ENCODE measurements around the gene NOL11. TPM values are rescaled to one million over a fixed set of nuclear protein-coding genes. Genes with fewer than 3 reads are reported as not detected.

The NOL11 gene
- total RNA-seq, 1 experiment from 2014 or later, result 38.2 TPM

GRCh38 chr17:67759355-67760171, 41.8 kb downstream of the NOL11 start:
- ChIA-PET POLR2A (ENCODE audit: unreplicated experiment) (no interaction called here), CTCF (no interaction called here)
- no peaks in the 10 kb centered on the region for H3K36me3 ChIP-seq (ENCODE audit: low read depth)
- no peak overlapping the region for H2AFZ ChIP-seq
- no peaks in the 10 kb centered on the region for H3K79me2 ChIP-seq (ENCODE audit: low read depth)
- no peak overlapping the region for H3K27ac ChIP-seq
- peaks cover 12% of the 10 kb centered on the region for H3K9me3 ChIP-seq (ENCODE audit: insufficient read depth, low read depth)
- peaks cover 15% of the 10 kb centered on the region for H3K4me1 ChIP-seq (replicated peaks; ENCODE audit: insufficient read depth)
- no peaks in the 10 kb centered on the region for H3K27me3 ChIP-seq (ENCODE audit: insufficient read depth, low read depth)
- TF ChIP-seq CTCF (conservative IDR thresholded peaks at IDR 0.05) (no peak), EZH2 (IDR thresholded peaks at IDR 0.05; ENCODE audit: low read depth) (no peak)
- no peak for DNase-seq
- H3K9me2 ChIP-seq (ENCODE audit: insufficient read depth), result no peaks in the 10 kb centered on the region
- no peak overlapping the region for H3K4me3 ChIP-seq
- BruUV-seq (replicated peaks), result no TSS peak
- no peak overlapping the region for H3K4me2 ChIP-seq
- H3F3A ChIP-seq (ENCODE audit: insufficient read depth, low read depth), result peaks cover 20% of the 10 kb centered on the region
- intact Hi-C loops (cut with micrococcal nuclease; ENCODE audit: unreplicated experiment), result no loop called here
- no peaks in the 10 kb centered on the region for H4K20me1 ChIP-seq (ENCODE audit: insufficient read depth)

- no peaks in the 10 kb centered on the region for H3K9me2 ChIP-seq (ENCODE audit: insufficient read depth)
- CTCF ChIA-PET, result interaction anchor here (0.6 kb wide), 1 partner anchor 8 kb away, joined by 3 read pairs; no protein-coding TSS in a partner anchor
- POLR2A ChIA-PET (ENCODE audit: unreplicated experiment), result no interaction called here
Measured at GRCh38 chr17:67765623-67766022, 47.9 kb downstream of the NOL11 start.

GRCh38 chr17:67769231-67769630, 51.5 kb downstream of the NOL11 start:
- no peak overlapping the region for H3K27ac ChIP-seq
- no peak overlapping the region for H3K4me2 ChIP-seq
- H3K4me1 ChIP-seq (replicated peaks; ENCODE audit: insufficient read depth), result no peaks in the 10 kb centered on the region
- no peaks in the 10 kb centered on the region for H3K36me3 ChIP-seq (ENCODE audit: low read depth)
- ChIA-PET POLR2A (ENCODE audit: unreplicated experiment) (no interaction called here), CTCF (no interaction called here)
- no peaks in the 10 kb centered on the region for H3K79me2 ChIP-seq (ENCODE audit: low read depth)
- intact Hi-C loops (cut with micrococcal nuclease; ENCODE audit: unreplicated experiment), result no loop called here
- H4K20me1 ChIP-seq (ENCODE audit: insufficient read depth), result no peaks in the 10 kb centered on the region
- no peaks in the 10 kb centered on the region for H3K9me2 ChIP-seq (ENCODE audit: insufficient read depth)
- no peak for DNase-seq
- no peak overlapping the region for H2AFZ ChIP-seq
- H3F3A ChIP-seq (ENCODE audit: insufficient read depth, low read depth), result no peaks in the 10 kb centered on the region
- TF ChIP-seq EZH2 (IDR thresholded peaks at IDR 0.05; ENCODE audit: low read depth) (no peak), CTCF (conservative IDR thresholded peaks at IDR 0.05) (no peak)
- H3K9me3 ChIP-seq (ENCODE audit: insufficient read depth, low read depth), result no peaks in the 10 kb centered on the region
- no TSS peak for BruUV-seq (replicated peaks)
- H3K27me3 ChIP-seq (ENCODE audit: insufficient read depth, low read depth), result no peaks in the 10 kb centered on the region
- no peak overlapping the region for H3K4me3 ChIP-seq

More at GRCh38 chr17:67765623-67766022, 47.9 kb downstream of the NOL11 start:
- DNase-seq, result no peak
- no TSS peak for BruUV-seq (replicated peaks)
- H2AFZ ChIP-seq, result no peak overlapping the region
- no peak overlapping the region for H3K27ac ChIP-seq
- no peaks in the 10 kb centered on the region for H3K79me2 ChIP-seq (ENCODE audit: low read depth)
- no peaks in the 10 kb centered on the region for H3K27me3 ChIP-seq (ENCODE audit: insufficient read depth, low read depth)
- no peaks in the 10 kb centered on the region for H3K4me1 ChIP-seq (replicated peaks; ENCODE audit: insufficient read depth)
- intact Hi-C loops (cut with micrococcal nuclease; ENCODE audit: unreplicated experiment), result no loop called here
- no peak overlapping the region for H3K4me2 ChIP-seq
- H3F3A ChIP-seq (ENCODE audit: insufficient read depth, low read depth), result no peaks in the 10 kb centered on the region
- H3K4me3 ChIP-seq, result no peak overlapping the region
- H4K20me1 ChIP-seq (ENCODE audit: insufficient read depth), result no peaks in the 10 kb centered on the region
- H3K36me3 ChIP-seq (ENCODE audit: low read depth), result no peaks in the 10 kb centered on the region
- H3K9me3 ChIP-seq (ENCODE audit: insufficient read depth, low read depth), result no peaks in the 10 kb centered on the region
- TF ChIP-seq EZH2 (IDR thresholded peaks at IDR 0.05; ENCODE audit: low read depth) (no peak), CTCF (conservative IDR thresholded peaks at IDR 0.05) (no peak)

Measured in PC-9 (cell line).